NCI-H1694 (cell line): ENCODE results near the gene GXYLT1.
A peak's percentile ranks its signal among the peaks of the same experiment; 100 is the strongest.
"Not testable (repeated sequence)": the region's sequence is repeated elsewhere in the genome, so short reads cannot be mapped to it uniquely, and the experiment has no call there.

Source experiments
- DNase-seq: peaks from one replicate; lab custom pipeline; 2025; lab: John Stamatoyannopoulos, UW

The GXYLT1 gene

GRCh38 chr12:42144408-42145196 lies at the start of gene GXYLT1:
GXYLT1 (minus strand) TSS chr12:42144874; CDS start chr12:42144646, 228 bp downstream.
- DNase-seq, result peak; percentile 22

GRCh38 chr12:42192686-42193085 lies 48.0 kb upstream of the GXYLT1 start:
- no peak for DNase-seq

GRCh38 chr12:42192258-42192657 lies 47.6 kb upstream of the GXYLT1 start:
- DNase-seq, result no peak

- no peak for DNase-seq
Observed at GRCh38 chr12:42190376-42190775, 45.7 kb upstream of the GXYLT1 start.

- DNase-seq, result not testable (repeated sequence)
Observed at GRCh38 chr12:42188275-42188674, 43.6 kb upstream of the GXYLT1 start.

GRCh38 chr12:42187799-42188198 lies 43.1 kb upstream of the GXYLT1 start:
- no peak for DNase-seq

GRCh38 chr12:42186793-42187192 lies 42.1 kb upstream of the GXYLT1 start:
- DNase-seq, result no peak

GRCh38 chr12:42182394-42182793 lies 37.7 kb upstream of the GXYLT1 start:
- DNase-seq, result no peak

GRCh38 chr12:42180990-42181596 lies 36.4 kb upstream of the GXYLT1 start:
- no peak for DNase-seq

- DNase-seq, result no peak
Observed at GRCh38 chr12:42178101-42178500, 33.4 kb upstream of the GXYLT1 start.

- DNase-seq, result no peak
Observed at GRCh38 chr12:42174978-42175377, 30.3 kb upstream of the GXYLT1 start.

- no peak for DNase-seq
Observed at GRCh38 chr12:42173961-42174521, 29.4 kb upstream of the GXYLT1 start.

- DNase-seq, result no peak
Observed at GRCh38 chr12:42172441-42173210, 28.0 kb upstream of the GXYLT1 start.

- no peak for DNase-seq
Observed at GRCh38 chr12:42167711-42168110, 23.0 kb upstream of the GXYLT1 start.

- DNase-seq, result no peak
Observed at GRCh38 chr12:42166501-42166900, 21.8 kb upstream of the GXYLT1 start.

- DNase-seq, result no peak
Observed at GRCh38 chr12:42163913-42164312, 19.2 kb upstream of the GXYLT1 start.

- no peak for DNase-seq
Observed at GRCh38 chr12:42162965-42163364, 18.3 kb upstream of the GXYLT1 start.

- DNase-seq, result no peak
Observed at GRCh38 chr12:42162193-42162592, 17.5 kb upstream of the GXYLT1 start.

- no peak for DNase-seq
Observed at GRCh38 chr12:42161529-42161928, 16.9 kb upstream of the GXYLT1 start.

GRCh38 chr12:42156232-42156631 lies 11.6 kb upstream of the GXYLT1 start:
- no peak for DNase-seq

GRCh38 chr12:42145552-42146215 lies 1.0 kb upstream of the GXYLT1 start:
- DNase-seq, result no peak

- DNase-seq, result no peak
Observed at GRCh38 chr12:42145197-42145549, 499 bp upstream of the GXYLT1 start.
